Endothelial cell (in vitro differentiated cells): ENCODE data around the gene WNT5A. TPM values are rescaled to one million over a fixed set of nuclear protein-coding genes. Genes with fewer than 3 reads are reported as not detected.

Source experiments
- DNase-seq: peaks from one replicate; pipeline ENCODE4 v3.0.0; 2021; ENCODE audit warnings: low spot score
- H3K27ac Mint-ChIP-seq: one replicate; pipeline ENCODE4 v1.8.0; 2021; ENCODE audit warnings: mixed read lengths, inconsistent platforms; ENCODE audit not compliant: unreplicated experiment
- H3K27me3 Mint-ChIP-seq: one replicate; pipeline ENCODE4 v1.8.0; 2021; ENCODE audit warnings: mild to moderate bottlenecking, moderate library complexity, mixed read lengths, inconsistent platforms; ENCODE audit not compliant: unreplicated experiment
- H3K36me3 Mint-ChIP-seq: one replicate; pipeline ENCODE4 v1.8.0; 2021; ENCODE audit warnings: mild to moderate bottlenecking, low read depth, mixed read lengths, inconsistent platforms; ENCODE audit not compliant: unreplicated experiment
- H3K4me1 Mint-ChIP-seq: one replicate; pipeline ENCODE4 v1.8.0; 2021; ENCODE audit warnings: mild to moderate bottlenecking, mixed read lengths, inconsistent platforms; ENCODE audit not compliant: unreplicated experiment
- H3K4me3 Mint-ChIP-seq: one replicate; pipeline ENCODE4 v1.8.0; 2021; ENCODE audit warnings: mild to moderate bottlenecking, mixed read lengths, inconsistent platforms; ENCODE audit not compliant: unreplicated experiment
- H3K9me3 Mint-ChIP-seq: one replicate; pipeline ENCODE4 v1.8.0; 2021; ENCODE audit warnings: mixed read lengths, inconsistent platforms; ENCODE audit not compliant: unreplicated experiment
- CTCF ChIP-seq: fragments of 200-600 bp; sonication (generic); IDR thresholded peaks from one replicate; pipeline ENCODE4 v1.5.0; 2021; ENCODE audit warnings: antibody characterized with exemption; ENCODE audit not compliant: unreplicated experiment
- total RNA-seq: library from RNA; stranded (reverse); fragmentation: NEBNext Ultra II Directional; extraction: Animal tissue kit (Norgen Biotek cat#: 25700); gene quantifications from one replicate; pipeline ENCODE4 v1.2.1, GENCODE V29; 2021; ENCODE audit not compliant: unreplicated experiment

Gene WNT5A
- total RNA-seq, 1 donor from 2014 or later: 9.7 TPM

DNA sequence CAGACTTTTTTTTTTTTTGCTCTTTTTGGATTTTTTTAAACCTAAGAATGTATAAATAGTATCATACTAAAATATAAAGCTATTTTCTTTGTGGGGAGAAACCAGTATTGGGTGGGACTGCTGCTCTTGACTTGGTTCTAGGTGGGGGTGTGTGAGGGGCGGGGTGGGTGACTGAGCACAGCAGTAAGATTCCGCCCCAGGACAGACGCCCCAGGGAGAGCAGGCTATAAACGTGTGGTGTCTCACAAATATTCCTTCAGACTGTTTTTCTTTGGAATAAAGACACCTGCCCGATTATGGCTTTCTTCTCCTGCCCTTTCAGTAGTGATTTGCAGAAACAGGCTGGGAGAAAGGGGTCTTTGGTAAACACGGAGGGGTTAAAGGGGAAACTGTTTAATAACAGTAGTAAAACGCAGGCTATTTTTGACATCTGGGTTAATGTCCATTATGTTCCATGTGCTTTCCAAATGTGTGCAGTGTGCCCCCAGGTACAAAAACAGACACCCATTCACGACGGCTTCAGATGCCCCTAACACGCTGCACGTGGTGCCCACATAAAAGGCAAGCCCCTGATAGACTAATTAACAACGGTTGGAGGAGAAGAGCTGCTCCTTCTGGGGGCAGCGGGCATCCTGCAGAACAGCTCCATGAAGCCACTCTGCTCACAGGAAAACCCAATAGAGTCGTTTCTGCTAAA, 28.6 kb upstream of the WNT5A start:
- peaks cover 4% of the 10 kb centered on the region for H3K27me3 Mint-ChIP-seq
- H3K36me3 Mint-ChIP-seq: no peaks in the 10 kb centered on the region
- no peak overlapping the region for H3K27ac Mint-ChIP-seq
- H3K9me3 Mint-ChIP-seq: no peaks in the 10 kb centered on the region
- no peak overlapping the region for H3K4me3 Mint-ChIP-seq
- no peak for TF ChIP-seq CTCF
- DNase-seq: no peak
- H3K4me1 Mint-ChIP-seq: peaks cover 21% of the 10 kb centered on the region

DNA sequence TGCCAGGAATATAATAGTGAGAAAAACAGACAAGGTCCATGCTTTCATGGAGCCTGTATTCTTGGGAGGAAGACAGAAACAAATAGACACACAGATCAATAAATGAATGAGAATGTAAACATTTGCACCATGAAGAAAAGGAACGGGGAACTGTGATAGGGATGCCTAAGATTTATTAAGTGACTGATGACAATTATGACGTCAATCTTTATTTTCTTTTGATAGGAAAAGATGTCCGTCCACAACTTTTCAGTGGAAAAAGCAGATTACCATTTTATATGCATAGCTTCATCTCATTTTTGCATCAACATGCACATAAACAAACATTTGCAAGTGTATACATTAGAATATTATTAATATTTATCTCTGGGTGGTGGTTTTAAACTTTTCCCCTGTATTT, 27.9 kb upstream of the WNT5A start:
- no peak for DNase-seq
- no peak overlapping the region for H3K27ac Mint-ChIP-seq
- H3K36me3 Mint-ChIP-seq: no peaks in the 10 kb centered on the region
- H3K9me3 Mint-ChIP-seq: no peaks in the 10 kb centered on the region
- H3K27me3 Mint-ChIP-seq: peaks cover 4% of the 10 kb centered on the region
- H3K4me1 Mint-ChIP-seq: peaks cover 19% of the 10 kb centered on the region
- TF ChIP-seq CTCF: no peak
- no peak overlapping the region for H3K4me3 Mint-ChIP-seq

- peaks cover 4% of the 10 kb centered on the region for H3K27me3 Mint-ChIP-seq
- no peak overlapping the region for H3K4me3 Mint-ChIP-seq
- H3K4me1 Mint-ChIP-seq: peaks cover 14% of the 10 kb centered on the region
Measured at GRCh38 chr3:55512571-55513343, 25.7 kb upstream of the WNT5A start.

GRCh38 chr3:55511895-55512570, 24.9 kb upstream of the WNT5A start:
- H3K36me3 Mint-ChIP-seq: no peaks in the 10 kb centered on the region
- H3K4me3 Mint-ChIP-seq: no peak overlapping the region
- H3K27ac Mint-ChIP-seq: no peak overlapping the region
- peaks cover 18% of the 10 kb centered on the region for H3K4me1 Mint-ChIP-seq
- peaks cover 4% of the 10 kb centered on the region for H3K27me3 Mint-ChIP-seq
- no peak for DNase-seq
- H3K9me3 Mint-ChIP-seq: no peaks in the 10 kb centered on the region
- no peak for TF ChIP-seq CTCF

More at GRCh38 chr3:55512571-55513343, 25.7 kb upstream of the WNT5A start:
- no peak for TF ChIP-seq CTCF
- Mint-ChIP-seq H3K9me3 (no peaks in the 10 kb centered on the region), H3K27ac (no peak overlapping the region), H3K36me3 (no peaks in the 10 kb centered on the region)
- no peak for DNase-seq

GRCh38 chr3:55508335-55508734, 21.2 kb upstream of the WNT5A start:
- no peaks in the 10 kb centered on the region for H3K9me3 Mint-ChIP-seq
- H3K36me3 Mint-ChIP-seq: no peaks in the 10 kb centered on the region
- peaks cover 4% of the 10 kb centered on the region for H3K27me3 Mint-ChIP-seq
- H3K4me1 Mint-ChIP-seq: peaks cover 18% of the 10 kb centered on the region
- H3K4me3 Mint-ChIP-seq: no peak overlapping the region
- TF ChIP-seq CTCF: no peak
- DNase-seq: no peak
- H3K27ac Mint-ChIP-seq: no peak overlapping the region
